Vagina (tissue), 2 donors: ENCODE results near the gene RHEB. TPM values are rescaled to one million over a fixed set of nuclear protein-coding genes. Genes with fewer than 3 reads are reported as not detected.
A peak's percentile ranks its signal among the peaks of the same experiment; 100 is the strongest.
"Not testable (repeated sequence)": the region's sequence is repeated elsewhere in the genome, so short reads cannot be mapped to it uniquely, and the experiment has no call there.

ENCODE experiments used
- DNase-seq, 2 donors: peaks; one replicate each; pipeline ENCODE4 v3.0.0-alpha.2; 2017; ENCODE audit errors: extremely low spot score in 2 of 2
- H3K27ac ChIP-seq: fragments of 200-600 bp; sonication (generic); one replicate; pipeline ENCODE4 v1.5.1; 2019
- H3K27me3 ChIP-seq: fragments of 200-600 bp; sonication (generic); one replicate; pipeline ENCODE4 v1.5.1; 2019
- H3K36me3 ChIP-seq, 2 donors: fragments of 200-600 bp; sonication (generic); one replicate each; pipeline ENCODE4 v1.5.1; 2017 to 2019
- H3K4me1 ChIP-seq: fragments of 200-600 bp; sonication (generic); one replicate; pipeline ENCODE4 v1.5.1; 2019
- H3K4me3 ChIP-seq, 2 donors: fragments of 200-600 bp; sonication (generic); 1 replicate in 1 of 2; 2 replicates in 1 of 2; pipeline ENCODE4 v1.5.1; 2016 to 2019
- H3K9me3 ChIP-seq: fragments of 200-600 bp; sonication (generic); one replicate; pipeline ENCODE4 v1.5.1; 2019
- CTCF ChIP-seq, 3 experiments: fragments of 450-650 bp in 2 of 3; fragments of 200-600 bp in 1 of 3; sonication (generic) in 1 of 3; IDR thresholded peaks; one replicate each; pipeline ENCODE4 v1.5.1; 2017 to 2019; ENCODE audit warnings: antibody characterized with exemption in 3 of 3, mild to moderate bottlenecking in 2 of 3, moderate library complexity in 2 of 3
- POLR2A ChIP-seq, 2 donors: fragments of 450-650 bp; IDR thresholded peaks; one replicate each; pipeline ENCODE4 v1.6.1; 2017; ENCODE audit warnings: antibody characterized with exemption in 2 of 2, mild to moderate bottlenecking in 2 of 2, moderate library complexity in 2 of 2
- POLR2AphosphoS5 ChIP-seq, 2 donors: sonication (generic); formaldehyde crosslinking; IDR thresholded peaks; one replicate each; pipeline ENCODE4 v1.9.0; 2017; ENCODE audit warnings: antibody characterized with exemption in 2 of 2, mild to moderate bottlenecking in 2 of 2, low read depth in 1 of 2; ENCODE audit not compliant: insufficient read depth in 1 of 2
- intact Hi-C: fragments of 100-400 bp; cut with DNase I; formaldehyde crosslinking; loops from one replicate; pipeline ENCODE4 v1.15.1; 2023
- total RNA-seq: library from RNA; depleted of rRNA; stranded (reverse); fragments of >200 nt; gene quantifications from one replicate; pipeline ENCODE4 v1.2.3, GENCODE V29; 2016

Gene RHEB
- total RNA-seq, 1 donor from 2014 or later: 74.2 TPM

DNA sequence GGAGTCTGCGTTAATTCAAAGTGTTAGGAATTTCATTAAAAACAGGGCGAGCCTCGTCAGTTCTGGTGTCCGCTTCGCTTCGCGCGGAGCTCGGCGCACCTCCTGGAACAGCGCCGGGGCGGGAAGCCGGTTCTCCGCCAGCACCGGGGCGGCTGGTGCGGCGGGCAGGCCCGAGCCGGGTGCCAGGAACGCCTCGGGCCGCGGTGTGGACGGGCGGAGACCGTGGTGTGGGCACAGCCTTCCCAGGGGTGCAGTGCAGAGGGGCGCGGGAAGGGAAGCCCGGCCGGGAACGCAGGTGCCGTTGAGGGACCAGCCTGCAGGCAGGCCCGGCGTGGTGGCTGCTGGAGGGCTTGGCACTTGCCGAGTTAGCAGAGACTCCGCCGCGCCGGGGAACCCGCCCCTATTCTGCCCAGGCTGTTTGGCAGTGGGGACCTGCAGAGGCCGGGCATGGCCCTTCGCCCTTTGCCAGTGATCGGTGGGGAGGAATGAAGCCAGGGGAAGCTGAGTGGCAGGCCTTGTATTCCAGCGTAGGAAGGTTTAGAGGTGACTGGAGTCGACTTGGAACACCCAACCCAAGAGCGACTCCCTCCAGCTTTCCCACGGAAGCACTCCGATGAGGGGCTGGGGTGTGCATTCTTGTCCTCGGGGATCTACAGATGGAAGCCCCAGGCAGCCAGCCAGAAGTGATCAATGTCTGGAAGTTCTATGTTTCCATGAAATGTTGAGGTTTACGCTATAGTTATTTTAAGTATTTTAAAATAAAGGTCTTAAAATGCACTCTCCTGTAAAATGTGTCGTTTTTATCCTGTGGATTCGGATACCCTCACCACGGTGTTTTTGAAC, 945 bp upstream of the RHEB start:
- Histone ChIP-seq H3K27ac (peak overlapping the region; percentile 98), H3K27me3 (no peaks in the 10 kb centered on the region), H3K9me3 (no peaks in the 10 kb centered on the region), H3K4me3 (peak overlapping the region; percentile 58 to 77), H3K36me3 (no peaks in the 10 kb centered on the region), H3K4me1 (peaks cover 38% of the 10 kb centered on the region)
- TF ChIP-seq POLR2AphosphoS5 (IDR thresholded peaks at IDR 0.05; ENCODE audit: insufficient read depth in 1 of 2, low read depth in 1 of 2) (no peak), POLR2A (IDR thresholded peaks at IDR 0.05) (no peak), CTCF (IDR thresholded peaks at IDR 0.05) (no peak)
- DNase-seq: peak in 1 of 2 donors; percentile 92
- intact Hi-C loops: no loop called here

GRCh38 chr7:151518947-151519764, 539 bp downstream of the RHEB start:
- H3K27ac ChIP-seq: peak overlapping the region; percentile 98
- DNase-seq, H3K9me3 ChIP-seq, H3K27me3 ChIP-seq, H3K36me3 ChIP-seq: not testable (repeated sequence)
- H3K4me1 ChIP-seq: peaks cover 43% of the 10 kb centered on the region
- intact Hi-C loops: loop anchor here (2.0 kb wide), 2 partner anchors 58 to 112 kb away; no protein-coding TSS in a partner anchor
- peak overlapping the region; percentile 77 to 91 for H3K4me3 ChIP-seq

- peak overlapping the region; percentile 77 to 91 for H3K4me3 ChIP-seq
- peak overlapping the region; percentile 98 for H3K27ac ChIP-seq
- H3K27me3 ChIP-seq: no peaks in the 10 kb centered on the region
- H3K4me1 ChIP-seq: peaks cover 43% of the 10 kb centered on the region
- no peaks in the 10 kb centered on the region for H3K36me3 ChIP-seq
- H3K9me3 ChIP-seq: no peaks in the 10 kb centered on the region
- peak in 1 of 2 donors; percentile 50 for TF ChIP-seq POLR2AphosphoS5 (IDR thresholded peaks at IDR 0.05; ENCODE audit: insufficient read depth in 1 of 2, low read depth in 1 of 2)
- no peak for TF ChIP-seq CTCF (IDR thresholded peaks at IDR 0.05)
- intact Hi-C loops: loop anchor here (2.0 kb wide), 2 partner anchors 58 to 112 kb away; no protein-coding TSS in a partner anchor
- no peak for DNase-seq
Measured at GRCh38 chr7:151518105-151518946, 1.4 kb downstream of the RHEB start.

DNA sequence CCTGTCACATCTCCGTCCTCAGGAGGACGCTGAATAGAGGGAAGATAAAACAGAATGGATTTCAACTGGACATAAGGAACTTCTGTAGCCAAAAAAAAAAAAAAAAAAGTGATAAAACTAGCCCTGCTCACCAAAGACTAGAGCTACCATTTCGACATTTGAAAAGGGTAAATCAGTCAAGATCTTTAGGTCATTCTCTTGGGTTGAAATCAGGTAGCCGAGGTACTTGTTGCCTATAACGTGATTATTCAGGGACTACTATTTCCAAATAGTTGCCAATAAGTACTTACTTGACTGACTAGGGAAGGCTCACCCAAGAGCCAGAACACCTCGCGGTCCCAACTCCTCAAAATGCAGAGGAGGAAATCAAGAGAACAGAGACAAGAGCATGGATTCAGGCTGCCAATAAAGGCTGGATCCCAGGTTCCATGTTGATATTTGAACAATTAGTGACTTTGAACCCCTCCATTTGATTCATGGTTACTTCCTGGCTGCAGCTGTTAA, 2.0 kb downstream of the RHEB start:
- no peaks in the 10 kb centered on the region for H3K9me3 ChIP-seq
- no peaks in the 10 kb centered on the region for H3K36me3 ChIP-seq
- intact Hi-C loops: loop anchor here (2.0 kb wide), 2 partner anchors 57 to 113 kb away; no protein-coding TSS in a partner anchor
- H3K4me3 ChIP-seq: peak overlapping the region; percentile 77 to 91
- DNase-seq: no peak
- peak overlapping the region; percentile 98 for H3K27ac ChIP-seq
- TF ChIP-seq CTCF (IDR thresholded peaks at IDR 0.05) (no peak), POLR2AphosphoS5 (IDR thresholded peaks at IDR 0.05; ENCODE audit: insufficient read depth in 1 of 2, low read depth in 1 of 2) (no peak), POLR2A (IDR thresholded peaks at IDR 0.05) (no peak)
- H3K4me1 ChIP-seq: peaks cover 44% of the 10 kb centered on the region
- no peaks in the 10 kb centered on the region for H3K27me3 ChIP-seq

DNA sequence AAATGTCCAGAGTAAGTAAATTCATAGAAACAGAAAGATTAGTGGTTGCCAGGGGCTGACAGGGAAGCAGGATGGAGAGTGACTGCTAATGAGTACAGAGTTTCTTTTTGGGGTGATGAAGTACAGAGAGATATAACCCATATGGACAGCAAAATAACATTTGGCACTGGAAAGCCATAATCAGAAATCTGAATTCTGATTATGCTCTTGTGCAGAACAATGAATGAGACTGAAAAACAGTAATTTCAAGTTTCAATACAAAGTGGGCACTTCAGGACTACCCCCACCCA, 4.5 kb downstream of the RHEB start:
- H3K9me3 ChIP-seq: no peaks in the 10 kb centered on the region
- no peaks in the 10 kb centered on the region for H3K27me3 ChIP-seq
- peaks cover 55% of the 10 kb centered on the region for H3K4me1 ChIP-seq
- no peak overlapping the region for H3K4me3 ChIP-seq
- H3K27ac ChIP-seq: no peak overlapping the region
- no peak for DNase-seq
- no peak for TF ChIP-seq CTCF (IDR thresholded peaks at IDR 0.05)
- no peak for TF ChIP-seq POLR2AphosphoS5 (IDR thresholded peaks at IDR 0.05; ENCODE audit: insufficient read depth in 1 of 2, low read depth in 1 of 2)
- TF ChIP-seq POLR2A (IDR thresholded peaks at IDR 0.05): no peak
- no peaks in the 10 kb centered on the region for H3K36me3 ChIP-seq
- intact Hi-C loops: no loop called here
